Thoracic aorta (tissue), 2 donors: ENCODE data around the gene ADSS1. TPM values are rescaled to one million over a fixed set of nuclear protein-coding genes. Genes with fewer than 3 reads are reported as not detected.
A peak's percentile ranks its signal among the peaks of the same experiment; 100 is the strongest.

Experiments
- ATAC-seq: fragments of 150-250 bp; one replicate; pipeline ENCODE4 v1.8.0; 2017; ENCODE audit warnings: low read depth; ENCODE audit not compliant: insufficient number of reproducible peaks, low FRiP score
- DNase-seq: peaks from one replicate; pipeline ENCODE4 v3.0.0-alpha.2; 2020; ENCODE audit warnings: low spot score
- H3K27ac ChIP-seq, 2 donors: fragments of 200-600 bp; sonication (generic); 1 replicate in 1 of 2; 2 replicates in 1 of 2; pipeline ENCODE4 v1.5.1; 2016; ENCODE audit warnings: mild to moderate bottlenecking in 2 of 2, moderate library complexity in 2 of 2
- H3K27me3 ChIP-seq: fragments of 200-600 bp; sonication (generic); replicated peaks from 2 replicates; pipeline ENCODE4 v1.6.0; 2016; ENCODE audit warnings: mild to moderate bottlenecking; ENCODE audit not compliant: insufficient read depth
- H3K36me3 ChIP-seq: fragments of 200-600 bp; sonication (generic); one replicate; pipeline ENCODE4 v1.5.1; 2016
- H3K4me1 ChIP-seq, 2 donors: fragments of 200-600 bp; sonication (generic); 1 replicate in 1 of 2; 2 replicates in 1 of 2; pipeline versions ENCODE4 v1.5.1 to v1.6.0; 2016; ENCODE audit warnings: low read depth in 2 of 2, mild to moderate bottlenecking in 1 of 2; ENCODE audit not compliant: control insufficient read depth in 1 of 2
- H3K4me3 ChIP-seq: fragments of 200-600 bp; sonication (generic); 2 replicates; pipeline ENCODE4 v1.5.1; 2016; ENCODE audit warnings: mild to moderate bottlenecking
- H3K9me3 ChIP-seq: fragments of 200-600 bp; sonication (generic); 2 replicates; pipeline ENCODE4 v1.5.1; 2016
- CTCF ChIP-seq: fragments of 200-600 bp; sonication (generic); IDR thresholded peaks from one replicate; pipeline ENCODE4 v1.5.1; 2019; ENCODE audit warnings: antibody characterized with exemption
- total RNA-seq, 2 donors: library from RNA; depleted of rRNA; stranded (reverse); fragments of >200 nt; gene quantifications; one replicate each; pipeline versions ENCODE4 v1.1.0 to v1.2.3, GENCODE V29; 2016

The ADSS1 gene
- total RNA-seq, 2 donors from 2014 or later, result 30.8 to 87.3 TPM

DNA sequence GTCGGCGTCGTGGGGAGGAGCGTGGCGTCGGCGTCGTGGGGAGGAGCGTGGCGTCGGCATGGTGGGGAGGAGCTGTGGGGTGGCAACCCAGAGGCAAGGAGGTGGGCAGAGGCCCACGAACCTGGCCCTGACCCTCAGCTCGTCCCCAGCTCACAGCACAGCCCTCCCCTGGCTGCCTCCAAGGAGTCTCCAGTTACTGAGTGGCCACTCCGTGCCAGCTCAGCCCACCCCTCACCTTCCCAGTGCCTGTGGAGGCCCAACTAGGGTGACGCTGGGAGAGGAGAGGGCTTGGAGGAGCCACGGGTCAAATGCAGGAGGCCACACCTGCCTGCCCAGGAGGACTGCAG lies 5.8 kb downstream of the ADSS1 start:
- no peaks in the 10 kb centered on the region for H3K27me3 ChIP-seq
- peaks cover 31 to 70% of the 10 kb centered on the region in 2 donors for H3K4me1 ChIP-seq
- H3K9me3 ChIP-seq, result no peaks in the 10 kb centered on the region
- H3K4me3 ChIP-seq, result no peak overlapping the region
- no peak for TF ChIP-seq CTCF
- no peaks in the 10 kb centered on the region for H3K36me3 ChIP-seq
- ATAC-seq (no peak), DNase-seq (no peak)
- no peak overlapping the region for H3K27ac ChIP-seq

- no peaks in the 10 kb centered on the region for H3K36me3 ChIP-seq
- ATAC-seq, result no peak
- H3K4me1 ChIP-seq, result peaks cover 38 to 70% of the 10 kb centered on the region in 2 donors
These were observed 6.5 kb downstream of the ADSS1 start for GRCh38 chr14:104730487-104730886.

GRCh38 chr14:104731320-104732294 lies 7.6 kb downstream of the ADSS1 start:
- no peak overlapping the region for H3K4me3 ChIP-seq
- TF ChIP-seq CTCF, result no peak
- H3K36me3 ChIP-seq, result no peaks in the 10 kb centered on the region
- H3K4me1 ChIP-seq, result peaks cover 35 to 70% of the 10 kb centered on the region in 2 donors
- DNase-seq, result no peak
- H3K9me3 ChIP-seq, result no peaks in the 10 kb centered on the region
- H3K27ac ChIP-seq, result peak overlapping the region; percentile 91 to 95
- H3K27me3 ChIP-seq, result no peaks in the 10 kb centered on the region
- no peak for ATAC-seq

More at GRCh38 chr14:104730487-104730886, 6.5 kb downstream of the ADSS1 start:
- H3K27me3 ChIP-seq, result no peaks in the 10 kb centered on the region
- peak overlapping the region in 1 of 2 donors; percentile 22 for H3K27ac ChIP-seq
- H3K4me3 ChIP-seq, result no peak overlapping the region
- no peaks in the 10 kb centered on the region for H3K9me3 ChIP-seq
- DNase-seq, result no peak
- TF ChIP-seq CTCF, result no peak

DNA sequence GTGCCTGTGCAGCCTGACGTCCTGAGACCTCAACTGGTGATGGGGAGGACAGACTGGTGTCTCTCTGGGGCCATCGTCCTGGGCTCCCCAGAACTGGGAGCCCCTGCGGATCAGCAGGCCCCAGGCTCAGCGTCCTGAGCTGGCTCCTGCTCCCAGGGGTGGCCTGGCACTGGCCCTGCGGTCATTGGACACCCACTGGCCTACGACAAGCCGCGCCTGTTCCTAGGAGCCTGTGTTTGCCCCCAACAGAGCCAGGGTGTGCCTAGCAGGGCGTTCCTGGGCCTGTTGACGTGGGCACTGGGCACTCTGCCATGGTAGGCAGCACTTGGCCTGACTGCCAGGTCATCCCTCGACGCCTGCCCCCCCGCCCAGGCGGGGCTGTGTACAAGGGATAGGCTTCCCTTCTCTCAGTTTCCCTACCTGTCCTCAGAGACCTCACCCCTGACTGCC lies 8.4 kb downstream of the ADSS1 start:
- Histone ChIP-seq H3K4me3 (no peak overlapping the region), H3K36me3 (no peaks in the 10 kb centered on the region), H3K27ac (peak overlapping the region; percentile 91 to 95), H3K27me3 (no peaks in the 10 kb centered on the region), H3K4me1 (peaks cover 39 to 69% of the 10 kb centered on the region in 2 donors), H3K9me3 (no peaks in the 10 kb centered on the region)
- DNase-seq (no peak), ATAC-seq (no peak)
- no peak for TF ChIP-seq CTCF

DNA sequence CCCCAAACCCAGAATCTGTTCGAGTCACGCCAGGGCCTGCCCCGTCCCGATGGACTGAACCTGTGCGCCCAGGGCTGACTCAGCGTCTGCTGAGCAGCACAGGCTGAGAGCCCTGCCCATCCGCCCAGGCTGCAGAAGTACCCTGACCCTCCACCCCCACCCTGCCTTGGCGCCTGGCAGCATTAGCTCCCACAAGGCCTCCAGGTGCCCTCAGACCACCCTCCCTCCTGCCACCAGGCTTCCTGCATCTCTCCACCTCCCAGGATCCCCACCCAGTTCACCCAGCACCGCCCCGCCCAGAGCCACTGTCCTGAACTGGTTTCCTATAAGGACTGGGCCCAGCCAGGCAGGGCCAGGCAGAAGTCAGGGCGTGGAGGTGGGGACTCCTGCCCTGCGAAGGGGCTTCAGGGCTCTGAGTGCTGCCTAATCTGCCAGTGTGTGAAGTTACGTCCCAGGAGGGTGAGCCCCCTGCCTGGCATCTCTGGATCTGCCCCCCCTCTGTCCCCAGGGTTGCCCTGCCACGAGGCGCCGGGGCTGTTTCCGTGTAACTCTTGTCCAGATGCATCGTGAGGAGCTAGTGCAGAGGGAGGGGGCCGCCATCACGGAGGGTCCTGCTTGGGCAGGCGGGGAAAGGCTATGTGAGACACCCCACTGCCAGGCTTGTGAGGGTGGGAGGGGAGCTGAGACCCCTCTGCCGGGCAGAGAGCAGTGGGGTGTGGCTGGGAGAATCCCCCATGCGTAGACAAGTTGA lies 9.1 kb downstream of the ADSS1 start:
- Histone ChIP-seq H3K4me3 (no peak overlapping the region), H3K27me3 (no peaks in the 10 kb centered on the region), H3K9me3 (no peaks in the 10 kb centered on the region), H3K36me3 (no peaks in the 10 kb centered on the region), H3K27ac (peak overlapping the region; percentile 91 to 95), H3K4me1 (peaks cover 40 to 75% of the 10 kb centered on the region in 2 donors)
- no peak for DNase-seq
- no peak for ATAC-seq
- TF ChIP-seq CTCF, result no peak
